Right hindlimb (tissue), 1 donor: Measurements from ENCODE around the gene AKAIN1.

Experiments used
- DNase-seq: peaks from one replicate; pipeline ENCODE4 v3.0.0-alpha.2; 2018

The AKAIN1 gene

DNA sequence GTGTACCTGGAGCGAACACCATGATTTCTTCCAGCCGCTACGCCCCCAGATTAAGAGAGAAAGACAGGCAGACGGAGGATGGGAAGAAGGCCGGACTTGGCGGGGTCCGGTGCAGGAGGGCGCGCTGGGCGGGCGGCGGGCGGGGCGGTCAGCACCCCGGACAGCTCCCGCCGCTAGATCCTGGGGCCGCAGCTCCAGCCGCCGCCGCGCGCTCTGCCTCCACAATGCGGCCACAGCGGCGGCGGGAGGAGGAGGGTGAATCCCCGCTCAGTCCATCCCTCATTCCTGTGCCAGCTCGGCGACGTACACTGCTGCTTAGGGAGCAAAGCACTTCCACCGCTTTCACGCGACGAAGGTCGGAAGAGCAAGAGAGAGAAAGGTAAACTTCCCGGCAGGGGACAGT lies at the start of gene AKAIN1:
Gene AKAIN1, minus strand, starts transcription at position 226 of the 403 bp plus-strand sequence. Its CDS starts 204 bp downstream, at position 22.
- peak; percentile 70 for DNase-seq

DNA sequence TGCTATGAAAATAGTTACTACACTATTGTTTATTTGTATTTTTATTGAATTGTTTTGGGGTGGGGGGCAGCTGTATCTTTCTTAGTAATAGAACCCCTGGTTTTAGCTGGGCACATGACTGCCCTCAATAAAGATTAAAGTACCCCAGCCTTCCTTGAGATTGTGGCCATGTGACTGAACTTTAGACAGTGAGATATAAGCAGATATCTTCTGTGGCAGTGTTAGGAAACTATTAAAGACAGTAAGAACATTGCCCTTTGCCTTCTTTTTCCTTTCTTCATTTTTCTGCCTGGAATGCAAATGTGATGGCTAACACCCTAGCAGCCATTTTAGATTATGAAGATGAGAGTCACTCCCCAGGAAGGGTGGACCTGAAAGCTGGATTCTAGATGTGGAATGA lies 47.9 kb upstream of the AKAIN1 start:
- no peak for DNase-seq

GRCh38 chr18:5239447-5239846 lies 42.4 kb upstream of the AKAIN1 start:
- DNase-seq: no peak

GRCh38 chr18:5238371-5238976 lies 41.4 kb upstream of the AKAIN1 start:
- DNase-seq: peak; percentile 48

DNA sequence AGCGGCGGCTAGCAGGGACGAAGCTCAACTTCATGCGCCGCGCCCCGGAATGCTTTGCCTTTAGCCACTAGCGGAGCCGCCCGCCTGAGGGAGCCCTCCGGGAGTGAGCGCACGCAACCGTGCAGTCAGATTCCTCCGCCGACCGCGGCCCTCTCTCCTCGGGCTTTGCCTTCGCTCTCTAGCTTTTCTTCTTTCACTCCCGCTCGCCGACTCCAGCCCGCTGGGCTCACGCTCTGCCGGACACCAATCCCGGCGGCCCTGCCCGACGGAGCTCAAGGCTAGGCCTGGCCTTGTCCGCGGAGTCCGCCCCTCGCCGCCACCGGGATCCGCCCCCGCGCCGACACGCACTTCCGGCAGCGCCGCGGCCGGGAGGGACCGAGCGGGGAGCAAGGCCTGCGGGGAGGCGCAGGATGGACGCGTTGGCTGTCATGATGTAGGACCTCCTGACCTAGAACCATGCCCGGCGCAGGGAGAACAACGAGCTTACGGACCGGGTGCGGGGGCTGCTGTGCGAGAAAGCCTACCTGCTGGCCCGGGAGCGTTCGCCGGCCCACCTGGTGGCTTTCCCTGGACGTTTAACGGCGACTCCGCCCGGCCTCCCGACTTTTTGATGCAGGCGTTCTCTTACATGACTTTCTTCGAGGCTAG lies 40.8 kb upstream of the AKAIN1 start:
- peak; percentile 94 for DNase-seq

GRCh38 chr18:5237083-5237722 lies 40.1 kb upstream of the AKAIN1 start:
- no peak for DNase-seq

GRCh38 chr18:5214583-5215351 lies 17.7 kb upstream of the AKAIN1 start:
- DNase-seq: no peak

DNA sequence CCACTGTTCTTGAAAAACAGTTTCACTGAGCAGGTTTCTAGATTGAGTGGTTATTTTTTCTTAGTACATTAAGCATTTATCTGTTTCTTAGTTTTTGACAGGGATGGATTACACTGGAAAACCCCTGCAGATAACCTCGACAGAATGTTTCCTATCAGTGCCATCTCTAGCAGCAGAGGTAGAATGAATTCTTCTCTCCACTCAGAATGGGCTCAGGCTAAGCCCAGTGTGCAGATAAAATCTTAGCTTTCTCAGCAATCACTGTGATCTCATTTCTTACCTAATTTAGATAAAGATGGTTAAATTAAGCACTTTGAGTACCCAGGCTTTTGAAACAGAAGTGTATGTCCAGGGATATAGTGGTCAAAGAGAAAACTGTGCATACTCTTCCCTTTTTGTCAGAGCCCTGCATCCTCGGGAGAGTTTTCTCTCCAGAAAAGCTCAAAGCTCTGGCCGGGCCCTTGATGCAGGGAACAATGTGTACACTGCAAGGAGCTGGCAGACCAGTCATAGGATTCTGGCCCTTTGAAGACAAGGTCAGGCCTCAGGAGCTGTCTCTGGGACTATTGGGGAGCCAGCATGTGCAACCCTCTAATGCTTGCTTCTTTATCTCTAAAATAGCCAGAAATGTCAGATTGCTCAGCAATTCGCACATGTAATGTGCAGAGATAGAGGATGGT lies 10.6 kb upstream of the AKAIN1 start:
- no peak for DNase-seq

GRCh38 chr18:5198311-5198710 lies 1.3 kb upstream of the AKAIN1 start:
- no peak for DNase-seq

- no peak for DNase-seq
These were observed 404 bp upstream of the AKAIN1 start for GRCh38 chr18:5197461-5197860.

DNA sequence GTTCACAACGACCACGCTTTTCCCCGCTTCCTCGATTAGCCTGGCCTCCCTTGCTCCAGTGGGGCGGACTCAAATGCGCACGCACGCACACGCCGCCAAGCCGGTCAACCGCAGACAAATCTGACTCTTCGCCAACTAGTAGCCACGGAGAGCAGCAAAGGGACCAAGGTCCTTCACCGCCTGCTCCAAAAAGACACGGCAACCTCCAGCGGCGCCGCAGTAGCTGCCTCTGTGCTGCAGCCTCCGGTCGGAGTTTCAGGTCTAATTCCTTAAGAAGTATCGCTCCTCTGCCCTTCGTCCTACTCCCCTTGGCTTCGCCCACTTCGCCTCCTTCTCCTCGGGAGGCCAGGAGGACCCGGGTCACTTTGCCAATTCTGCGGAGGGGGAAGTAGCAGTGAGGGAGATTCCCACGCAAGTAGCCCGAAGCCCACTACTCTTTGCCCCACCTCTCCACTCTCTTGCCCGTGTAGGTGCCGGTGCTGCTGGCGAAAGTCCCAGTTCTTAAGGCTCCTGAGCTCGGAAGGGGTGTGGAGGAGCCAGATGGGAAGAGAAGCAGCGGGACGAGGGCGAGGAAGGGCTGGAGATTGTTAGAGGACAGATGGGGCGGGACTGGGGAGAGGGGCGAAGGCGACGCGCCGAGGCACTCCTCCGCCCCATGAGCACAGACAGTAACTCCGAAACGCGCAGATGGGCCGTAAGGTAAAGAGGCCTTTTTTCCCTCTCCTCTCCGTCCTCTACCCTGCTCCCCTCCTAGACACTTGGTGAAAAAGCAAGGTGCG lies 615 bp downstream of the AKAIN1 start:
- no peak for DNase-seq

- DNase-seq: no peak
These were observed 1.4 kb downstream of the AKAIN1 start for GRCh38 chr18:5195656-5196055.

DNA sequence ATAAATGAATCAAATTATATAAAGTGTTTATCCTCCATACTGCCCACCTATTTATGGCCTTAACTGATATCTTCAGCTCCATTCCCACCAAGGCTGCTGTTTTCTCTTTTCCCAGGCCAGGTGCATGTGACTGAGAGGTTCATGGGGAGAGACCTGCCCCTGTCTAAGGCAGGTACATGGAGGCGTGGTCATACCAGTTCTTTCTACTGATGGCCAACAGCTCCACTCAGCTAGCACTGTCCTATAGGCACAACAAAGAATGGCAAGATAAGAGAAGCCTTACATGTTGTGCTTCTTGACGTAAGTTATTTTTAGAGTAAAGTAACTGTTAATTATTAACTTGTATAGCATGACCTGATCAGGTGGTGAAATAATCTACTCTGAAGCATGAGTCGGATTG lies 16.8 kb downstream of the AKAIN1 start:
- no peak for DNase-seq

DNA sequence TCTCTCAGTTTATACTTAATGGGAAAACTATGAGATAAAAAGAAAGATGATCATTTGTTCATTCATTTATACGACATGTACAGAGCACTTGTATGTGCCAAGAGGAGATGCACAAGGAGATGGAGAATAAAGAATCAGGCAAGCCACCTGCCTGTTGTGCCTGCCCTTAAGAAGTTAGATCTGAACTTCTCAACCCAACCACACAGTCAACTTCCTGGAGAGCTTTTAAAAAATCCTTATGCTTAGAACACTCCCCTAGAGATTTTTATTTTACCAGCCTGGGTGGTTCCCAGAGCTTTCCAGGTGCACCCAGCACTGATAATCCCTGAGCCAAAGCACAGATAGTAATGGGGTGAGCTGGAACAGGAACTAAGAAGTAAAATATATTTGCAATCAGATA lies 18.5 kb downstream of the AKAIN1 start:
- DNase-seq: no peak

DNA sequence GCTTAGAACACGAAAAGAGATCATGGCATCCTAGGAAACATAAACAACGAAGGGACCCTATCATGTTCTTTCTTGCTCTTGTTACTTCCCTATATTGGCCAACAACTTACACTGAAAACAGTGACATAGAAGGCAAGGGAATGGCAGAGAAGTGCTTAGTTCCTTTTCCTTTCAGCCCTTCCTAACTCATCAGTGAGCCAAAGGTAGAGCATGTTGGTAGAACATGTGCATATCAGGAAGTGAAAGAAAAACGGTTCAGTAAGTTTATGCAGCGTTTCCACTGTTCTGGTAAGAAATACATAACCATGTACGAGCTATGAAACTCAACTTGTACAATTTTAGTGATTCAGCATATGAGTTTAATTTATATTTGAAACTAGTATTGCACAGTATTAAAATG lies 21.7 kb downstream of the AKAIN1 start:
- DNase-seq: no peak

DNA sequence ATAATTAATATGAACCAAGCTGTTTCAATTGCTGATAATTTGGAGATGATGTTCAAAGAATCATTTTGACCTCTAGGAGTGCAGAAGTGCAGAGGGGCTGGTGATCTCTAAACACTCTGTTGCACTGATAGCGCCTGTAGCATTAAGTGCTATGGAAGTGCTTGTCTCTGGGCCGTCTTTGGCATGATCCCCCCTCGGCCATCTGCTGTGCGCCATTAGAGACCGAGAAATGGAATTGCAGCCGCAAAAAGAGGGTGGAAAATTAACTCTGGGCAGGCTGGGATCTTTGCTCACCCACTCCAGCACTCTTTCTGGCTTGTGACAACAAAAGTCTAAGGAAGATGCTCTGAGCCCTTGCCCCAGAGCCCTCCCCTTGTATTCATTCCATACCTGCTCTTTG lies 23.4 kb downstream of the AKAIN1 start:
- DNase-seq: no peak

GRCh38 chr18:5173236-5173635 lies 23.8 kb downstream of the AKAIN1 start:
- no peak for DNase-seq

- DNase-seq: no peak
These were observed 29.2 kb downstream of the AKAIN1 start for GRCh38 chr18:5167831-5168230.

GRCh38 chr18:5166606-5167280 lies 30.3 kb downstream of the AKAIN1 start:
- no peak for DNase-seq

DNA sequence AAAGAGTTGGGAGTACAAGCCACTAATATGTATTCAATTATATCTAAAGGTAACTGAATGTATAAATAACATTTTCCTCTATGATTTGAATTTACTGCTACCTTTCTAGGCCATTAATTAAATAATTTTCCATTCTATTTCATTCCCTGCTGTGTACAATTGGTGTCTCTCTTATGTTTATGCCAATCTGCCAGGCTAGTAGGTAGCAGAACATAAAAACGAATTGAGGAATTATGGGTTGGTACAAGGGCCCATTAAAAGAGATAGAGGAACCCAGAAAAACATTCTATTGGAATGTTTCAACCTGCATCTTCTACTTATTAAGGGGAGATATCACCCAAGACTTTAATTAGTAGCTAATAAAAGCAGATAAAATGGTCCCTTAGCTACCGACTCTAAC lies 32.2 kb downstream of the AKAIN1 start:
- no peak for DNase-seq

DNA sequence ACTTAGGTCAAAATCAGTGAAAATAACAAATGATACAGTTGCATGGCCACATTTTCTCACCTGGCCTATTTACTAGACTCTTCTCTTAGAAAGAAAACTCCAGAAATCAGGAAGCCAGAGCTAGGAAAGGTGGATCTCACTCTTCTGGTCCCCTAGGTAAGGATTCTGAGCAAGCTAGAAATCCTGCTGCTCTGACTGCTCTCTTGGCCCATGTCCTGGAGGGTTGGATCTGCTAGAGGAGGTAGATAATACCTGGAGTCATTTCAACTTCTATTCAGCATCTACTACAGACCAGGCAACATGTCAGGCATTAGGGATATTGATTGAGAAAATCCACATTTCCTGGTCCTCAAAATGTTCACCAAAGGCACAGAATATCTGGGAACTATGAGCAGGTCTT lies 34.9 kb downstream of the AKAIN1 start:
- no peak for DNase-seq

- DNase-seq: no peak
These were observed 38.0 kb downstream of the AKAIN1 start for GRCh38 chr18:5159080-5159479.
